Mesenchymal stem cell (in vitro differentiated cells and primary cell): ENCODE results near the gene ANKS1A.

Experiments used
- DNase-seq: peaks from one replicate; pipeline ENCODE4 v3.0.0-alpha.2; 2013
- H2AFZ ChIP-seq: one replicate; pipeline ENCODE4 v1.6.1; 2013; ENCODE audit warnings: low read depth, mild to moderate bottlenecking, control low read depth, inconsistent platforms, low read length, moderate library complexity
- H2AK5ac ChIP-seq: 2 replicates; pipeline ENCODE4 v1.6.1; 2013; ENCODE audit warnings: low read length, moderate library complexity, mild to moderate bottlenecking, inconsistent platforms; ENCODE audit not compliant: severe bottlenecking
- H2BK120ac ChIP-seq: one replicate; pipeline ENCODE4 v1.6.1; 2013; ENCODE audit warnings: low read depth, mild to moderate bottlenecking, inconsistent platforms, low read length, moderate library complexity
- H2BK12ac ChIP-seq, 2 experiments: one replicate each; pipeline ENCODE4 v1.6.1; 2013; ENCODE audit warnings: inconsistent platforms in 2 of 2, low read length in 2 of 2, mild to moderate bottlenecking in 2 of 2, moderate library complexity in 2 of 2, control low read depth in 1 of 2
- H2BK15ac ChIP-seq: one replicate; pipeline ENCODE4 v1.6.1; 2013; ENCODE audit warnings: mild to moderate bottlenecking, low read depth, inconsistent platforms; ENCODE audit not compliant: poor library complexity, severe bottlenecking
- H2BK5ac ChIP-seq: 2 replicates; pipeline ENCODE4 v1.6.1; 2013; ENCODE audit warnings: low read depth, mild to moderate bottlenecking, low read length, control low read depth, inconsistent platforms; ENCODE audit not compliant: poor library complexity, severe bottlenecking
- H3K14ac ChIP-seq, 2 experiments: one replicate each; pipeline ENCODE4 v1.6.1; 2013; ENCODE audit warnings: inconsistent platforms in 2 of 2, low read length in 2 of 2, control low read depth in 1 of 2, mild to moderate bottlenecking in 1 of 2, moderate library complexity in 1 of 2
- H3K18ac ChIP-seq, 2 experiments: one replicate each; pipeline ENCODE4 v1.6.1; 2013; ENCODE audit warnings: inconsistent platforms in 2 of 2, low read length in 2 of 2, control low read depth in 1 of 2, low read depth in 1 of 2, mild to moderate bottlenecking in 1 of 2
- H3K23ac ChIP-seq, 2 experiments: one replicate each; pipeline ENCODE4 v1.6.1; 2013; ENCODE audit warnings: inconsistent platforms in 2 of 2, low read length in 2 of 2, mild to moderate bottlenecking in 2 of 2, moderate library complexity in 2 of 2, control low read depth in 1 of 2
- H3K27ac ChIP-seq: 2 replicates; pipeline ENCODE4 v1.5.1; 2013; ENCODE audit warnings: mild to moderate bottlenecking, moderate library complexity, low read length, control low read depth, inconsistent platforms; ENCODE audit not compliant: poor library complexity, severe bottlenecking
- H3K27me3 ChIP-seq, 2 experiments: 2 replicates each; pipeline versions ENCODE4 v1.6.1 to v1.7.0; 2013; ENCODE audit warnings: low read length in 2 of 2, mild to moderate bottlenecking in 2 of 2, moderate library complexity in 2 of 2, control low read depth in 1 of 2, inconsistent platforms in 1 of 2; ENCODE audit not compliant: control insufficient read depth in 1 of 2, insufficient read depth in 1 of 2
- H3K36me3 ChIP-seq, 2 experiments: 2 replicates each; pipeline versions ENCODE4 v1.6.1 to v1.7.0; 2013; ENCODE audit warnings: low read length in 2 of 2, control low read depth in 1 of 2, inconsistent platforms in 1 of 2, low read depth in 1 of 2, mild to moderate bottlenecking in 1 of 2; ENCODE audit not compliant: insufficient read depth in 2 of 2, control insufficient read depth in 1 of 2
- H3K4ac ChIP-seq, 2 experiments: one replicate each; pipeline ENCODE4 v1.6.1; 2013; ENCODE audit warnings: inconsistent platforms in 2 of 2, low read length in 2 of 2, mild to moderate bottlenecking in 2 of 2, moderate library complexity in 2 of 2, control low read depth in 1 of 2, low read depth in 1 of 2
- H3K4me1 ChIP-seq: 2 replicates; pipeline ENCODE4 v1.6.1; 2013; ENCODE audit warnings: low read depth, low read length, control low read depth; ENCODE audit not compliant: control insufficient read depth, insufficient read depth
- H3K4me2 ChIP-seq: 2 replicates; pipeline ENCODE4 v1.6.1; 2013; ENCODE audit warnings: low read length, mild to moderate bottlenecking, inconsistent platforms; ENCODE audit not compliant: poor library complexity, severe bottlenecking
- H3K4me3 ChIP-seq, 2 experiments: 2 replicates each; pipeline versions ENCODE4 v1.5.1 to v1.7.0; 2013; ENCODE audit warnings: low read length in 2 of 2, mild to moderate bottlenecking in 2 of 2, control low read depth in 1 of 2, low read depth in 1 of 2; ENCODE audit not compliant: insufficient read depth in 1 of 2
- H3K79me1 ChIP-seq: replicated peaks from 2 replicates; pipeline ENCODE4 v1.6.1; 2013; ENCODE audit warnings: mild to moderate bottlenecking, control low read depth, low read length, inconsistent platforms; ENCODE audit not compliant: poor library complexity, severe bottlenecking
- H3K9ac ChIP-seq: 2 replicates; pipeline ENCODE4 v1.7.0; 2013; ENCODE audit warnings: mild to moderate bottlenecking, low read length, moderate library complexity
- H3K9me3 ChIP-seq: 2 replicates; pipeline ENCODE4 v1.7.0; 2013; ENCODE audit warnings: mild to moderate bottlenecking, low read length; ENCODE audit not compliant: control insufficient read depth
- H4K8ac ChIP-seq: one replicate; pipeline ENCODE4 v1.6.1; 2013; ENCODE audit warnings: inconsistent platforms, mild to moderate bottlenecking, low read length, moderate library complexity
- H4K91ac ChIP-seq: one replicate; pipeline ENCODE4 v1.6.1; 2013; ENCODE audit warnings: mild to moderate bottlenecking, low read length, inconsistent platforms
- WGBS: methylation state at CpG from one replicate; pipeline ENCODE4 v1.1.7; 2013; ENCODE audit warnings: mixed read lengths; 5-methylcytosine and 5-hydroxymethylcytosine counted together

The ANKS1A gene

DNA sequence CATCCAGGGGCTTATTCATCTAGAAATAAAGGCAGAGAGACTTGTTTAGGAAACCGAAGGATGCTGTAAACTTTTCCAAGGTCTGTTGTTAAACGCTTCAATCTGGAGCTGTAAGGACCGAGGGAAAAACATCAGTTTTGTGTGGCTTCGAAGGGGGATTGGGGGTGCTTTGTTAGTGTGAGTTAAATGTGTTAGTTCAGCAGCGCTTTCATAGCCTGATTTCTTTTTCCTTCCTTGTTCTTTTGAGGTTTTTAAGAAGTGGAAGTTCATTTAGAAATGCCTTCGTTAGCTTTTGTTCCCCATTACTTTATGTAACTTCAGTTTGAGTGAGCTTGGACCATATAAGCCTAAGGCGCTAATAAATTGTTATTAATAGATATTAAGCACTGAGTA is 1.5 kb downstream of the ANKS1A start:
- no peak overlapping the region for H3K4ac ChIP-seq
- no peak overlapping the region for H4K91ac ChIP-seq
- peaks cover 30% of the 10 kb centered on the region for H3K79me1 ChIP-seq
- no peak overlapping the region for H2BK12ac ChIP-seq
- no peak overlapping the region for H2BK5ac ChIP-seq
- WGBS: 83% methylated on average over 5 of the region's 7 CpGs
- H3K4me1 ChIP-seq: peaks cover 7% of the 10 kb centered on the region
- no peak overlapping the region for H2AK5ac ChIP-seq
- no peaks in the 10 kb centered on the region for H3K36me3 ChIP-seq
- no peak overlapping the region for H3K27ac ChIP-seq
- peak overlapping the region; percentile 55 for H3K4me2 ChIP-seq
- no peak overlapping the region for H2BK120ac ChIP-seq
- no peak for DNase-seq
- H3K27me3 ChIP-seq: no peaks in the 10 kb centered on the region
- H3K4me3 ChIP-seq: peak overlapping the region in 1 of 2 experiments; percentile 95
- no peak overlapping the region for H2BK15ac ChIP-seq
- H4K8ac ChIP-seq: no peak overlapping the region
- peak overlapping the region; percentile 81 for H3K9ac ChIP-seq
- H3K18ac ChIP-seq: no peak overlapping the region
- H2AFZ ChIP-seq: no peak overlapping the region
- no peaks in the 10 kb centered on the region for H3K9me3 ChIP-seq
- no peak overlapping the region for H3K14ac ChIP-seq
- H3K23ac ChIP-seq: no peak overlapping the region

DNA sequence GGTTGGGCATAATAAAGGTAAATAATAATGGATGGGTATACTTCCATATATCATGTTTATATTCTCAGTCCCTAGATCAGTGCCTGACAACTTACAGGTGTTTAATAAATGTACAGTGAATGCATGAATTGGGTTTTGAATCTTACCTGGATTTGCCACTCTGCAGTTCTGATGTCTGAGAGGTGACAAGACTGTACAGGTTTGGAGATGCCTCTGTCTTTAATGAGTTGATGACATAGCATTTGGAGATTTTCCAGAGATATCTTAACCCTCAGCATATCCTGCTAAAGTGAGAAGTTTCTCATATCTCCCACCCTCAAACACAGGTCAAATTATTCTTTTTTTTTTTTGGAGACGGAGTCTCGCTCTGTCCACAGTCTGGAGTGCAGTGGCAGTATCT is 2.2 kb downstream of the ANKS1A start:
- H2AFZ ChIP-seq: no peak overlapping the region
- no peak overlapping the region for H3K23ac ChIP-seq

DNA sequence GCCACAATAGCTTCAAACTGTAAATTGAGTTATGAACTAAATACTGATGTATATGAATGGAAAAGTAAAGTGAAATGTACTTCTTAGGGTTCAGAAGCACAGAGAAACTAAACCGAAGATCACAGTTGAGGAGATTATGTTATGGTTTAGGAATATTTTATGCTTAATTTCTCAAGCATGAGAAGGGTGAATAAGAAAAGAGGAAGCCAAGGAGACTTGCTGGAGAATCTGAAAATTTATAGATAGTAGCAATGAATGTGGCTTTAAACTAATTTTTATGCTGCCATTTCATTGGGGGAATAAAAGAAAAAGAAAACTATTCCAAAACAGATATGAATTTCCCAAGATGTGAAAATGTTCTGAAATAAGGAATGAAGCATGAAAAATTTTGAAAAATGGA is 5.6 kb downstream of the ANKS1A start:
- H3K23ac ChIP-seq: no peak overlapping the region
- H3K4me1 ChIP-seq: peaks cover 2% of the 10 kb centered on the region
- no peak overlapping the region for H4K91ac ChIP-seq
- no peak overlapping the region for H2BK5ac ChIP-seq
- H2BK120ac ChIP-seq: no peak overlapping the region
- no peak for DNase-seq
- H3K9me3 ChIP-seq: no peaks in the 10 kb centered on the region
- 96% methylated on average over 1 of the region's 1 CpG for WGBS
- no peak overlapping the region for H3K27ac ChIP-seq
- H3K4ac ChIP-seq: no peak overlapping the region
- no peak overlapping the region for H2BK15ac ChIP-seq
- H3K79me1 ChIP-seq: peaks cover 30% of the 10 kb centered on the region
- H2BK12ac ChIP-seq: no peak overlapping the region
- H3K36me3 ChIP-seq: peaks cover 0 to 3% of the 10 kb centered on the region in 2 experiments
- H3K27me3 ChIP-seq: no peaks in the 10 kb centered on the region
- no peak overlapping the region for H2AFZ ChIP-seq
- H2AK5ac ChIP-seq: no peak overlapping the region
- H3K9ac ChIP-seq: no peak overlapping the region
- no peak overlapping the region for H3K14ac ChIP-seq
- no peak overlapping the region for H3K4me3 ChIP-seq
- no peak overlapping the region for H3K18ac ChIP-seq
- no peak overlapping the region for H3K4me2 ChIP-seq
- H4K8ac ChIP-seq: no peak overlapping the region

More for the DNA sequence above, 2.2 kb downstream of the ANKS1A start:
- Histone ChIP-seq H3K14ac (no peak overlapping the region), H2BK15ac (no peak overlapping the region), H3K9ac (no peak overlapping the region), H3K27ac (no peak overlapping the region), H4K91ac (no peak overlapping the region), H3K4me3 (peak overlapping the region in 1 of 2 experiments; percentile 95), H3K4me2 (no peak overlapping the region), H3K9me3 (no peaks in the 10 kb centered on the region), H2BK5ac (no peak overlapping the region), H3K36me3 (peaks cover 0 to 3% of the 10 kb centered on the region in 2 experiments), H2BK120ac (no peak overlapping the region), H4K8ac (no peak overlapping the region), H3K4me1 (peaks cover 5% of the 10 kb centered on the region), H2AK5ac (no peak overlapping the region), H3K4ac (no peak overlapping the region), H3K27me3 (no peaks in the 10 kb centered on the region), H3K79me1 (peaks cover 32% of the 10 kb centered on the region), H3K18ac (no peak overlapping the region), H2BK12ac (no peak overlapping the region)
- WGBS: 100% methylated on average over 2 of the region's 2 CpGs
- no peak for DNase-seq

DNA sequence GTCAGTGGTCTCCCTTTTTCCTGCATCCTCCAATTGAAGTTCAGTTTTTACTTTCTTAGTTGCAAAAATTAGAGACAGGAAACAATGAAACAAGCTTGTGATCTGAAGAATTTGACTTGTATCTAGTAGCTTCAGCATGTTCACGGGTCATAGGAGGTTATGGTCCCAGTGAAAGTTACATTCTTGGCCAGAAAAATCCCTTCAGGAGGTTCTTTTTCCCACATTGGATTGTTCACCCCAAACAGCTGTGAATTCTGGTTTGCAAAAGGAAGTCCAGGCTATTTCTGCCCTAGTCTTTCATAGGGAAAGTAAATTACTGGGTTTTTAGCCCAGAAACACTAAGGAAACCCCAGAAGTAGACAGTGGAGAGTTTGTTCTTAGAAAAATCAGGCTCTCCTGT is 8.1 kb downstream of the ANKS1A start:
- H2BK120ac ChIP-seq: no peak overlapping the region
- 83% methylated on average over 1 of the region's 1 CpG for WGBS

More for the DNA sequence above, 8.1 kb downstream of the ANKS1A start:
- H3K27me3 ChIP-seq: no peaks in the 10 kb centered on the region
- no peak for DNase-seq
- H3K14ac ChIP-seq: no peak overlapping the region
- no peak overlapping the region for H2BK5ac ChIP-seq
- H3K9me3 ChIP-seq: no peaks in the 10 kb centered on the region
- no peak overlapping the region for H3K4me3 ChIP-seq
- H3K27ac ChIP-seq: peak overlapping the region; percentile 44
- H3K4ac ChIP-seq: no peak overlapping the region
- peaks cover 5% of the 10 kb centered on the region for H3K4me1 ChIP-seq
- peaks cover 0 to 3% of the 10 kb centered on the region in 2 experiments for H3K36me3 ChIP-seq
- H4K8ac ChIP-seq: no peak overlapping the region
- no peak overlapping the region for H2BK15ac ChIP-seq
- H2AK5ac ChIP-seq: no peak overlapping the region
- H3K79me1 ChIP-seq: peaks cover 33% of the 10 kb centered on the region
- H2AFZ ChIP-seq: no peak overlapping the region
- H3K9ac ChIP-seq: no peak overlapping the region
- H4K91ac ChIP-seq: no peak overlapping the region
- H3K4me2 ChIP-seq: no peak overlapping the region
- no peak overlapping the region for H2BK12ac ChIP-seq
- no peak overlapping the region for H3K23ac ChIP-seq
- H3K18ac ChIP-seq: no peak overlapping the region
